H1 (cell line): ENCODE results near the gene ITPKB. TPM values are rescaled to one million over a fixed set of nuclear protein-coding genes. Genes with fewer than 3 reads are reported as not detected.

Source experiments
- CTCF ChIA-PET: fragments of 300-600 bp; sonication (Branson Sonifier 250); formaldehyde crosslinking; loops from one replicate; lab custom pipeline; 2021; ENCODE audit not compliant: partially characterized antibody; lab: Charles Lee
- POLR2A ChIA-PET: fragments of 300-600 bp; sonication (Branson Sonifier 250); formaldehyde crosslinking; loops from one replicate; lab custom pipeline; 2021; ENCODE audit warnings: inconsistent platforms; ENCODE audit not compliant: partially characterized antibody; lab: Charles Lee
- DNase-seq, 2 experiments: peaks; one replicate each; pipeline versions ENCODE4 v3.0.0 to v3.0.0-alpha.2; 2010 to 2022; ENCODE audit warnings: low spot score in 2 of 2, low read depth in 1 of 2, mixed read lengths in 1 of 2
- FAIRE-seq: peaks from 2 replicates; lab custom pipeline; 2011; peaks lifted over from hg19 to GRCh38; lab: Jason Lieb, UNC
- H2AFZ ChIP-seq: 2 replicates; pipeline ENCODE4 v1.8.1; 2012; ENCODE audit warnings: low read length, inconsistent platforms
- H2AK5ac ChIP-seq: 2 replicates; pipeline ENCODE4 v1.6.1; 2013; ENCODE audit warnings: low read depth, low read length
- H2BK120ac ChIP-seq: replicated peaks from 2 replicates; pipeline ENCODE3; 2013; ENCODE audit warnings: low read depth, low read length, inconsistent platforms
- H2BK12ac ChIP-seq: 2 replicates; pipeline ENCODE4 v1.6.1; 2013; ENCODE audit warnings: low read depth, low read length
- H2BK15ac ChIP-seq: 2 replicates; pipeline ENCODE4 v1.6.1; 2013; ENCODE audit warnings: low read length
- H2BK20ac ChIP-seq: 2 replicates; pipeline ENCODE4 v1.6.1; 2013; ENCODE audit warnings: low read length
- H2BK5ac ChIP-seq: 2 replicates; pipeline ENCODE4 v1.6.1; 2013; ENCODE audit warnings: low read depth, low read length
- H3K14ac ChIP-seq: 2 replicates; pipeline ENCODE4 v1.6.1; 2013; ENCODE audit warnings: inconsistent platforms; ENCODE audit not compliant: insufficient read length
- H3K18ac ChIP-seq: 2 replicates; pipeline ENCODE4 v1.6.1; 2013; ENCODE audit warnings: low read length; ENCODE audit errors: extremely low read depth
- H3K23ac ChIP-seq: 2 replicates; pipeline ENCODE4 v1.6.1; 2013; ENCODE audit warnings: inconsistent platforms; ENCODE audit not compliant: insufficient read length
- H3K23me2 ChIP-seq: 2 replicates; pipeline ENCODE4 v1.6.1; 2013; ENCODE audit warnings: low read depth, low read length
- H3K27ac ChIP-seq: 2 replicates; pipeline ENCODE4 v1.6.1; 2011; ENCODE audit warnings: low read depth, low read length, inconsistent platforms
- H3K27me3 ChIP-seq, 4 experiments: replicated peaks in 1 of 4; 1 replicate in 1 of 4; 2 replicates in 3 of 4; pipeline versions ENCODE4 v1.6.1 to v1.8.1; 2011 to 2013; ENCODE audit warnings: low read length in 3 of 4, mild to moderate bottlenecking in 3 of 4, inconsistent platforms in 2 of 4, mixed read lengths in 2 of 4, moderate library complexity in 1 of 4; ENCODE audit not compliant: control insufficient read depth in 3 of 4, insufficient read depth in 3 of 4; ENCODE audit errors: extremely low read depth in 1 of 4
- H3K36me3 ChIP-seq, 4 experiments: 2 replicates each; pipeline versions ENCODE4 v1.6.1 to v1.8.1; 2011 to 2013; ENCODE audit warnings: mild to moderate bottlenecking in 4 of 4, low read length in 3 of 4, moderate library complexity in 2 of 4, control low read depth in 1 of 4, inconsistent platforms in 1 of 4; ENCODE audit not compliant: insufficient read depth in 4 of 4, control insufficient read depth in 2 of 4
- H3K4ac ChIP-seq: replicated peaks from 2 replicates; pipeline ENCODE3; 2013; ENCODE audit warnings: low read length, low read depth, mixed read lengths, inconsistent platforms; ENCODE audit not compliant: insufficient read length
- H3K4me1 ChIP-seq, 4 experiments: replicated peaks in 1 of 4; 1 replicate in 1 of 4; 2 replicates in 3 of 4; pipeline versions ENCODE4 v1.6.1 to v1.8.1; 2011 to 2013; ENCODE audit warnings: low read length in 3 of 4, inconsistent platforms in 2 of 4, mixed read lengths in 1 of 4; ENCODE audit not compliant: insufficient read depth in 4 of 4, control insufficient read depth in 3 of 4
- H3K4me2 ChIP-seq, 2 experiments: 2 replicates each; pipeline versions ENCODE4 v1.6.1 to v1.8.1; 2011 to 2013; ENCODE audit warnings: low read depth in 2 of 2, low read length in 2 of 2, control low read depth in 1 of 2, inconsistent platforms in 1 of 2, mild to moderate bottlenecking in 1 of 2; ENCODE audit not compliant: insufficient read depth in 1 of 2
- H3K4me3 ChIP-seq, 4 experiments: fragments of 200-600, 300-600 bp in 1 of 4; sonication (generic), shearing (Covaris generic), sonication (Bioruptor Twin) in 1 of 4; 2 replicates each; pipeline versions ENCODE4 v1.5.1 to v1.8.1; 2011 to 2016; ENCODE audit warnings: low read length in 4 of 4, low read depth in 3 of 4, control low read depth in 2 of 4, inconsistent platforms in 2 of 4, mild to moderate bottlenecking in 2 of 4, mixed read lengths in 1 of 4, moderate library complexity in 1 of 4; ENCODE audit not compliant: insufficient read depth in 2 of 4; ENCODE audit errors: extremely low read depth in 1 of 4
- H3K56ac ChIP-seq: replicated peaks from 2 replicates; pipeline ENCODE3; 2013; ENCODE audit warnings: low read depth, mild to moderate bottlenecking, mixed read lengths, low read length, inconsistent platforms; ENCODE audit not compliant: insufficient read length
- H3K79me1 ChIP-seq: 2 replicates; pipeline ENCODE4 v1.6.1; 2013; ENCODE audit warnings: low read depth, low read length, control low read depth
- H3K79me2 ChIP-seq, 2 experiments: 2 replicates each; pipeline versions ENCODE4 v1.6.1 to v1.8.1; 2012 to 2013; ENCODE audit warnings: low read length in 2 of 2, mild to moderate bottlenecking in 2 of 2, inconsistent platforms in 1 of 2; ENCODE audit not compliant: insufficient read depth in 2 of 2, control insufficient read depth in 1 of 2
- H3K9ac ChIP-seq, 4 experiments: replicated peaks in 1 of 4; 1 replicate in 1 of 4; 2 replicates in 3 of 4; pipeline versions ENCODE4 v1.6.1 to v1.8.1; 2011 to 2013; ENCODE audit warnings: low read depth in 3 of 4, low read length in 3 of 4, control low read depth in 2 of 4, mild to moderate bottlenecking in 2 of 4, moderate library complexity in 2 of 4, inconsistent platforms in 1 of 4; ENCODE audit errors: extremely low read depth in 1 of 4
- H3K9me3 ChIP-seq, 2 experiments: 2 replicates each; pipeline versions ENCODE4 v1.6.1 to v1.8.1; 2012 to 2013; ENCODE audit warnings: mild to moderate bottlenecking in 2 of 2, moderate library complexity in 2 of 2, control low read depth in 1 of 2, inconsistent platforms in 1 of 2, low read depth in 1 of 2, low read length in 1 of 2, mixed read lengths in 1 of 2; ENCODE audit not compliant: insufficient read depth in 2 of 2
- H4K20me1 ChIP-seq, 2 experiments: replicated peaks in 1 of 2; 2 replicates each; pipeline versions ENCODE3 to v1.8.1; 2011 to 2013; ENCODE audit warnings: inconsistent platforms in 2 of 2, low read length in 2 of 2, mild to moderate bottlenecking in 1 of 2; ENCODE audit not compliant: insufficient read depth in 2 of 2, control insufficient read depth in 1 of 2
- H4K5ac ChIP-seq: 2 replicates; pipeline ENCODE4 v1.6.1; 2013; ENCODE audit warnings: low read length, low read depth, mixed read lengths, inconsistent platforms; ENCODE audit not compliant: insufficient read length
- H4K8ac ChIP-seq: 2 replicates; pipeline ENCODE4 v1.8.0; 2013; ENCODE audit warnings: mild to moderate bottlenecking, moderate library complexity, low read length, inconsistent platforms; ENCODE audit not compliant: insufficient read depth; ENCODE audit errors: extremely low read depth
- H4K91ac ChIP-seq: replicated peaks from 2 replicates; pipeline ENCODE3; 2013; ENCODE audit warnings: low read length, mixed read lengths, inconsistent platforms; ENCODE audit not compliant: insufficient read length
- EGR1 ChIP-seq: IDR thresholded peaks from 2 replicates; pipeline ENCODE4 v1.6.1; 2011; ENCODE audit warnings: low read depth, low read length, borderline replicate concordance
- RNF2 ChIP-seq: fragments of 200-900, 300-1000 bp; sonication (generic); IDR thresholded peaks from 2 replicates; pipeline ENCODE4 v1.7.1; 2016; ENCODE audit warnings: borderline replicate concordance, low read depth, mild to moderate bottlenecking, antibody characterized with exemption, low read length; ENCODE audit not compliant: poor library complexity, severe bottlenecking; ENCODE audit errors: missing control alignments
- USF2 ChIP-seq: IDR thresholded peaks from 2 replicates; pipeline ENCODE4 v1.6.1; 2011; ENCODE audit warnings: low read length, improper control_type of control experiment
- ZNF274 ChIP-seq: IDR thresholded peaks from 2 replicates; pipeline ENCODE4 v1.7.0; 2012; ENCODE audit warnings: low read length, borderline replicate concordance; ENCODE audit errors: extremely low read depth
- WGBS, 2 experiments: shearing (Covaris generic) in 1 of 2; methylation state at CpG; one replicate each; pipeline versions ENCODE4 v1.1.6 to v1.1.7; 2013 to 2015; ENCODE audit warnings: low lambda C conversion rate in 2 of 2, mixed read lengths in 2 of 2, inconsistent platforms in 1 of 2, low coverage in 1 of 2, missing lambda C conversion rate in 1 of 2; ENCODE audit not compliant: insufficient replicate concordance in 2 of 2, insufficient coverage in 1 of 2, insufficient read length in 1 of 2; ENCODE audit errors: extremely low coverage in 1 of 2, missing lambda C conversion rate in 1 of 2; 5-methylcytosine and 5-hydroxymethylcytosine counted together
- polyA plus RNA-seq, 7 experiments: library from polyadenylated mRNA; depleted of rRNA in 3 of 7; stranded (reverse) in 5 of 7; unstranded in 2 of 7; fragments of >200 nt in 5 of 7; fragments of 200-250 nt in 2 of 7; gene quantifications; 1 replicate in 5 of 7; 2 replicates in 1 of 7; 4 replicates in 1 of 7; pipeline versions ENCODE4 v1.2.1 to v1.2.3, GENCODE V29; 2011 to 2013; ENCODE audit warnings: missing spikeins in 2 of 7, mixed read lengths in 2 of 7
- total RNA-seq: library from RNA; stranded (reverse); fragmentation: NEBNext Ultra II Directional; extraction: Animal tissue kit (Norgen Biotek cat#: 25700); gene quantifications from 2 replicates; pipeline ENCODE4 v1.2.1, GENCODE V29; 2021

The ITPKB gene
- total and polyA plus RNA-seq, 2 of the 8 experiments (the other 6 are each of a cell fraction or from before 2014, with no cell fraction given), result 1.7 to 4.8 TPM

- Histone ChIP-seq H2AK5ac (no peak overlapping the region), H4K8ac (no peak overlapping the region), H3K79me1 (no peaks in the 10 kb centered on the region), H3K79me2 (no peaks in the 10 kb centered on the region), H3K9me3 (no peaks in the 10 kb centered on the region), H3K18ac (no peak overlapping the region), H3K27ac (no peak overlapping the region), H2BK15ac (no peak overlapping the region), H3K36me3 (no peaks in the 10 kb centered on the region), H4K91ac (no peak overlapping the region), H4K20me1 (no peaks in the 10 kb centered on the region), H3K23ac (no peak overlapping the region), H3K9ac (no peak overlapping the region), H3K4ac (no peak overlapping the region), H3K14ac (no peak overlapping the region), H2AFZ (no peak overlapping the region), H3K23me2 (no peaks in the 10 kb centered on the region; the same call in 1 of the 2 replicates), H3K4me3 (no peak overlapping the region), H3K4me1 (peaks cover 4 to 9% (median 6%) of the 10 kb centered on the region in 4 experiments; a peak in 4 of 7 replicates), H2BK12ac (no peak overlapping the region), H2BK5ac (no peak overlapping the region), H3K4me2 (no peak overlapping the region), H3K56ac (no peak overlapping the region), H2BK120ac (no peak overlapping the region), H2BK20ac (no peak overlapping the region), H4K5ac (no peak overlapping the region), H3K27me3 (no peaks in the 10 kb centered on the region)
- ChIA-PET CTCF (interaction anchor here (1.0 to 2.0 kb wide), 4 partner anchors 53 to 119 kb away, joined by 3 to 9 read pairs (median 3); no protein-coding TSS in a partner anchor), POLR2A (no interaction called here)
- 98% methylated on average over 4 of the region's 4 CpGs; no CpG with 5 or more reads in 1 of the 2 experiments for WGBS, 2 experiments
- FAIRE-seq, result no peak
- TF ChIP-seq EGR1, result no peak
- TF ChIP-seq RNF2, result no peak
- no peak for TF ChIP-seq ZNF274
- no peak for TF ChIP-seq USF2
- no peak for DNase-seq
These were observed 32.4 kb downstream of the ITPKB start for GRCh38 chr1:226706684-226707083.
